Endothelial cell of umbilical vein (primary cell): Measurements from ENCODE around the gene SENP2. TPM values are rescaled to one million over a fixed set of nuclear protein-coding genes. Genes with fewer than 3 reads are reported as not detected.

Experiments
- BruUV-seq: library from RNA; stranded (reverse); fragments of 400-500 nt; replicated peaks from 2 replicates; lab custom pipeline; 2021; lab: Mats Ljungman, UMichigan
- CTCF ChIA-PET: fragments of 300-600, 350-600 bp; sonication (Branson Sonifier 250); formaldehyde crosslinking; loops from one replicate; lab custom pipeline; 2021; ENCODE audit warnings: antibody characterized with exemption, inconsistent platforms; lab: Charles Lee
- POLR2A ChIA-PET: fragments of 300-600, 350-600 bp; sonication (Branson Sonifier 250); formaldehyde crosslinking; loops from one replicate; lab custom pipeline; 2021; ENCODE audit warnings: antibody characterized with exemption, inconsistent platforms; lab: Charles Lee
- DNase-seq: peaks from one replicate; pipeline ENCODE4 v3.0.0-alpha.2; 2011; ENCODE audit warnings: low read depth, low spot score
- FAIRE-seq: peaks from 2 replicates; lab custom pipeline; 2011; peaks lifted over from hg19 to GRCh38; lab: Jason Lieb, UNC
- H2AFZ ChIP-seq: 2 replicates; pipeline ENCODE4 v1.6.0; 2012; ENCODE audit warnings: low read depth, low read length, control low read depth, inconsistent platforms
- H3K27ac ChIP-seq: 2 replicates; pipeline ENCODE4 v1.5.1; 2011; ENCODE audit warnings: low read depth, mild to moderate bottlenecking, control low read depth, low read length, moderate library complexity; ENCODE audit not compliant: insufficient read depth
- H3K27me3 ChIP-seq, 2 experiments: 2 replicates each; pipeline versions ENCODE4 v1.6.0 to v1.6.1; 2011; ENCODE audit warnings: low read length in 2 of 2, mixed read lengths in 1 of 2; ENCODE audit not compliant: control insufficient read depth in 2 of 2, insufficient read depth in 2 of 2
- H3K36me3 ChIP-seq, 2 experiments: 2 replicates in 1 of 2; 3 replicates in 1 of 2; pipeline ENCODE4 v1.5.1; 2011; ENCODE audit warnings: low read length in 2 of 2, mild to moderate bottlenecking in 1 of 2, moderate library complexity in 1 of 2; ENCODE audit not compliant: control insufficient read depth in 2 of 2, insufficient read depth in 2 of 2; ENCODE audit errors: extremely low read depth in 1 of 2
- H3K4me1 ChIP-seq: 3 replicates; pipeline ENCODE4 v1.5.1; 2011; ENCODE audit warnings: mild to moderate bottlenecking, low read length; ENCODE audit not compliant: control insufficient read depth, insufficient read depth; ENCODE audit errors: extremely low read depth
- H3K4me2 ChIP-seq: 2 replicates; pipeline ENCODE4 v1.6.1; 2011; ENCODE audit warnings: low read length, control low read depth, mixed read lengths; ENCODE audit not compliant: insufficient read depth
- H3K4me3 ChIP-seq, 3 experiments: fragments of 200-600 bp in 1 of 3; sonication (generic), shearing (Covaris generic) in 1 of 3; replicated peaks in 1 of 3; 2 replicates each; pipeline ENCODE4 v1.5.1; 2011 to 2016; ENCODE audit warnings: control low read depth in 3 of 3, low read length in 3 of 3, mild to moderate bottlenecking in 2 of 3, inconsistent platforms in 1 of 3, low read depth in 1 of 3, moderate library complexity in 1 of 3; ENCODE audit not compliant: insufficient read depth in 1 of 3
- H3K79me2 ChIP-seq: 2 replicates; pipeline ENCODE4 v1.6.0; 2012; ENCODE audit warnings: low read length, inconsistent platforms; ENCODE audit not compliant: control insufficient read depth, insufficient read depth
- H3K9ac ChIP-seq: replicated peaks from 2 replicates; pipeline ENCODE3; 2011; ENCODE audit warnings: low read length, control low read depth; ENCODE audit not compliant: insufficient read depth; ENCODE audit errors: extremely low read depth
- H3K9me1 ChIP-seq: replicated peaks from 3 replicates; pipeline ENCODE4 v1.6.0; 2011; ENCODE audit warnings: mild to moderate bottlenecking, low read length; ENCODE audit not compliant: control insufficient read depth, insufficient read depth; ENCODE audit errors: extremely low read depth
- H3K9me3 ChIP-seq: replicated peaks from 2 replicates; pipeline ENCODE4 v1.5.1; 2012; ENCODE audit warnings: low read length, inconsistent platforms; ENCODE audit not compliant: control insufficient read depth, insufficient read depth
- H4K20me1 ChIP-seq: replicated peaks from 2 replicates; pipeline ENCODE3; 2011; ENCODE audit warnings: mild to moderate bottlenecking, low read length; ENCODE audit not compliant: control insufficient read depth, insufficient read depth; ENCODE audit errors: extremely low read depth
- EZH2 ChIP-seq: IDR thresholded peaks from 2 replicates; pipeline ENCODE4 v1.6.1; 2012; ENCODE audit warnings: borderline replicate concordance, low read depth, mild to moderate bottlenecking, moderate library complexity, low read length, inconsistent platforms; ENCODE audit not compliant: severe bottlenecking
- FOS ChIP-seq: IDR thresholded peaks from 2 replicates; pipeline ENCODE4 v1.6.1; 2011; ENCODE audit warnings: mild to moderate bottlenecking, low read length, moderate library complexity, borderline replicate concordance; ENCODE audit not compliant: insufficient read depth
- GATA2 ChIP-seq: IDR thresholded peaks from 2 replicates; pipeline ENCODE4 v1.7.0; 2011; ENCODE audit warnings: low read depth, mild to moderate bottlenecking, moderate library complexity, mixed read lengths, low read length; ENCODE audit not compliant: insufficient read length, insufficient read depth
- JUN ChIP-seq: IDR thresholded peaks from 2 replicates; pipeline ENCODE4 v1.6.1; 2011; ENCODE audit warnings: borderline replicate concordance, low read depth; ENCODE audit not compliant: insufficient read length, insufficient read depth
- MYC ChIP-seq: IDR thresholded peaks from one replicate; pipeline ENCODE4 v1.6.1; 2011; ENCODE audit warnings: mild to moderate bottlenecking, low read depth, low read length
- POLR2A ChIP-seq: IDR thresholded peaks from 2 replicates; pipeline ENCODE4 v1.6.1; 2012; ENCODE audit warnings: low read depth, mild to moderate bottlenecking, control low read depth, low read length
- POLR2AphosphoS5 ChIP-seq: IDR thresholded peaks from 2 replicates; pipeline ENCODE4 v1.6.1; 2012; ENCODE audit warnings: low read depth, mild to moderate bottlenecking, control low read depth, low read length, moderate library complexity; ENCODE audit not compliant: insufficient read depth
- dilution Hi-C: fragments of 300-500 bp; cut with MboI; formaldehyde crosslinking; loops from one replicate; pipeline ENCODE4 v1.15.0; 2019; ENCODE audit warnings: low sequenced_read_pairs; ENCODE audit not compliant: extremely low pct_ligation_motif_present
- intact Hi-C: fragments of 100-400 bp; cut with micrococcal nuclease; formaldehyde crosslinking; loops from one replicate; pipeline ENCODE4 v1.10.0; 2022
- polyA plus RNA-seq, 4 experiments: library from polyadenylated mRNA; depleted of rRNA in 3 of 4; stranded (reverse) in 3 of 4; unstranded in 1 of 4; fragments of >200 nt; gene quantifications; 2 replicates each; pipeline versions ENCODE4 v1.2.1 to v1.2.3, GENCODE V29; 2011 to 2012; ENCODE audit warnings: missing spikeins in 1 of 4
- total RNA-seq: library from RNA; stranded (reverse); gene quantifications from 2 replicates; pipeline ENCODE4 v1.2.3, GENCODE V29; 2021
- TF ChIP-seq, protein P1 (sequence below): IDR thresholded peaks from 2 replicates; pipeline ENCODE4 v1.6.1; 2011; ENCODE audit not compliant: insufficient read depth, insufficient read length
- TF ChIP-seq, protein P2 (sequence below), 2 donors: IDR thresholded peaks; 1 replicate in 1 of 2; 2 replicates in 1 of 2; pipeline ENCODE4 v1.5.1; 2011; ENCODE audit warnings: low read length in 2 of 2, mild to moderate bottlenecking in 2 of 2, moderate library complexity in 2 of 2, control low read depth in 1 of 2, inconsistent platforms in 1 of 2, low read depth in 1 of 2; ENCODE audit not compliant: insufficient read depth in 1 of 2; ENCODE audit errors: extremely low read depth in 1 of 2

Gene SENP2
- total and polyA plus RNA-seq, 2 donors (not counting 3 experiments of a cell fraction or from before 2014, with no cell fraction given) = 3.8 to 40.4 TPM

DNA sequence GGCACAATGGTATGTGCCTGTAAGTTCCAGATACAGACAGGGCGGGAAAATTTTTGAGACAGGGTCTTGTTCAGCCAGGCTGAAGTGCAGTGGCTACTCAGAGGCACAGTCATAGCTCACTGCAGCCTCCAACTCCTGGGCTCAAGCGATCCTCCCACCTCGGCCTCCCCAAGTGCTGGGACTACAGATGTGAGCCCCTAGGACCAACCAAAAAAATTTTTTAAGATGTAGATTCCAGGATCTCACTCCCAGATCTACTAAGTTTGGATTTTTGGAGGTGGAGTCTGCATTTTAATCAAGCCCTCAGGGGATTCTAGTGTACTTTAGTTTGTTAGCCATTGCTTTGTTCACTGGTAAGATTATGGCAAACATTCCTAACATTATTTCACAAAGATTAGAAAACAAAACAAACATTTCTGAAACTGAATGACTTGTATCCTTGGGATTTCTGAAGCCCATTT lies 36.4 kb upstream of the SENP2 start:
- Histone ChIP-seq H3K79me2 (no peaks in the 10 kb centered on the region), H3K4me2 (no peak overlapping the region), H3K36me3 (no peaks in the 10 kb centered on the region), H3K9ac (no peak overlapping the region), H3K4me3 (no peak overlapping the region), H3K27ac (no peak overlapping the region), H3K4me1 (peaks cover 4% of the 10 kb centered on the region), H4K20me1 (no peaks in the 10 kb centered on the region), H3K9me3 (no peaks in the 10 kb centered on the region), H2AFZ (no peak overlapping the region), H3K27me3 (no peaks in the 10 kb centered on the region), H3K9me1 (no peaks in the 10 kb centered on the region)
- ChIA-PET POLR2A (no interaction called here), CTCF (interaction anchor here (1.5 kb wide), 1 partner anchor 9 kb away, joined by 3 read pairs; no protein-coding TSS in a partner anchor)
- dilution Hi-C loops = no loop called here
- DNase-seq (no peak), FAIRE-seq (no peak)
- TF ChIP-seq, protein P1, sequence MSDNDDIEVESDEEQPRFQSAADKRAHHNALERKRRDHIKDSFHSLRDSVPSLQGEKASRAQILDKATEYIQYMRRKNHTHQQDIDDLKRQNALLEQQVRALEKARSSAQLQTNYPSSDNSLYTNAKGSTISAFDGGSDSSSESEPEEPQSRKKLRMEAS = no peak
- no peak for TF ChIP-seq GATA2
- TF ChIP-seq MYC = no peak
- TF ChIP-seq EZH2 = no peak
- TF ChIP-seq POLR2A = no peak
- no peak for TF ChIP-seq POLR2AphosphoS5
- TF ChIP-seq, protein P2, sequence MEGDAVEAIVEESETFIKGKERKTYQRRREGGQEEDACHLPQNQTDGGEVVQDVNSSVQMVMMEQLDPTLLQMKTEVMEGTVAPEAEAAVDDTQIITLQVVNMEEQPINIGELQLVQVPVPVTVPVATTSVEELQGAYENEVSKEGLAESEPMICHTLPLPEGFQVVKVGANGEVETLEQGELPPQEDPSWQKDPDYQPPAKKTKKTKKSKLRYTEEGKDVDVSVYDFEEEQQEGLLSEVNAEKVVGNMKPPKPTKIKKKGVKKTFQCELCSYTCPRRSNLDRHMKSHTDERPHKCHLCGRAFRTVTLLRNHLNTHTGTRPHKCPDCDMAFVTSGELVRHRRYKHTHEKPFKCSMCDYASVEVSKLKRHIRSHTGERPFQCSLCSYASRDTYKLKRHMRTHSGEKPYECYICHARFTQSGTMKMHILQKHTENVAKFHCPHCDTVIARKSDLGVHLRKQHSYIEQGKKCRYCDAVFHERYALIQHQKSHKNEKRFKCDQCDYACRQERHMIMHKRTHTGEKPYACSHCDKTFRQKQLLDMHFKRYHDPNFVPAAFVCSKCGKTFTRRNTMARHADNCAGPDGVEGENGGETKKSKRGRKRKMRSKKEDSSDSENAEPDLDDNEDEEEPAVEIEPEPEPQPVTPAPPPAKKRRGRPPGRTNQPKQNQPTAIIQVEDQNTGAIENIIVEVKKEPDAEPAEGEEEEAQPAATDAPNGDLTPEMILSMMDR (IDR thresholded peaks at IDR 0.05; ENCODE audit: extremely low read depth in 1 of 2, insufficient read depth in 1 of 2, low read depth in 1 of 2, low read length in 2 of 2) = no peak
- TF ChIP-seq JUN = no peak
- no peak for TF ChIP-seq FOS
- no TSS peak for BruUV-seq
- intact Hi-C loops = no loop called here
